H1 (cell line): ENCODE results near the gene SLC7A8. TPM values are rescaled to one million over a fixed set of nuclear protein-coding genes. Genes with fewer than 3 reads are reported as not detected.

Experiments used
- EP300 ChIP-seq, 2 experiments: IDR thresholded peaks; 1 replicate in 1 of 2; 2 replicates in 1 of 2; pipeline ENCODE4 v1.6.1; 2011 to 2012; ENCODE audit warnings: low read depth in 2 of 2, low read length in 2 of 2, mild to moderate bottlenecking in 2 of 2, borderline replicate concordance in 1 of 2, inconsistent platforms in 1 of 2, moderate library complexity in 1 of 2
- GABPA ChIP-seq: IDR thresholded peaks from 2 replicates; pipeline ENCODE4 v1.6.1; 2011; ENCODE audit warnings: mild to moderate bottlenecking, low read length, moderate library complexity, borderline replicate concordance; ENCODE audit not compliant: insufficient read depth
- GTF2F1 ChIP-seq: IDR thresholded peaks from 2 replicates; pipeline ENCODE4 v1.6.1; 2012; ENCODE audit warnings: low read depth, low read length, improper control_type of control experiment, borderline replicate concordance
- MAFK ChIP-seq: IDR thresholded peaks from 2 replicates; pipeline ENCODE4 v1.6.1; 2012; ENCODE audit warnings: low read depth, mild to moderate bottlenecking, improper control_type of control experiment, low read length
- NANOG ChIP-seq: IDR thresholded peaks from 2 replicates; pipeline ENCODE4 v1.6.1; 2011; ENCODE audit warnings: low read length, low read depth, mild to moderate bottlenecking, inconsistent platforms; ENCODE audit not compliant: insufficient read depth, poor library complexity, severe bottlenecking
- RFX5 ChIP-seq: IDR thresholded peaks from 2 replicates; pipeline ENCODE4 v1.6.1; 2011; ENCODE audit warnings: low read depth, low read length, improper control_type of control experiment, borderline replicate concordance
- SP1 ChIP-seq: IDR thresholded peaks from 2 replicates; pipeline ENCODE4 v1.6.1; 2011; ENCODE audit warnings: low read depth, low read length
- polyA plus RNA-seq, 7 experiments: library from polyadenylated mRNA; depleted of rRNA in 3 of 7; stranded (reverse) in 5 of 7; unstranded in 2 of 7; fragments of >200 nt in 5 of 7; fragments of 200-250 nt in 2 of 7; gene quantifications; 1 replicate in 5 of 7; 2 replicates in 1 of 7; 4 replicates in 1 of 7; pipeline versions ENCODE4 v1.2.1 to v1.2.3, GENCODE V29; 2011 to 2013; ENCODE audit warnings: missing spikeins in 2 of 7, mixed read lengths in 2 of 7
- total RNA-seq: library from RNA; stranded (reverse); fragmentation: NEBNext Ultra II Directional; extraction: Animal tissue kit (Norgen Biotek cat#: 25700); gene quantifications from 2 replicates; pipeline ENCODE4 v1.2.1, GENCODE V29; 2021
- TF ChIP-seq, protein P1 (sequence below): fragments of 300-600 bp; sonication (generic); IDR thresholded peaks from 2 replicates; pipeline ENCODE4 v1.7.1; 2012; ENCODE audit warnings: low read length, moderate library complexity, mild to moderate bottlenecking, inconsistent platforms; ENCODE audit not compliant: insufficient replicate concordance
- TF ChIP-seq, protein P2 (sequence below): IDR thresholded peaks from 2 replicates; pipeline ENCODE4 v1.6.1; 2012; ENCODE audit warnings: inconsistent platforms

SLC7A8 gene
- total and polyA plus RNA-seq, 2 of the 8 experiments (the other 6 are each of a cell fraction or from before 2014, with no cell fraction given): 182 to 204 TPM

DNA sequence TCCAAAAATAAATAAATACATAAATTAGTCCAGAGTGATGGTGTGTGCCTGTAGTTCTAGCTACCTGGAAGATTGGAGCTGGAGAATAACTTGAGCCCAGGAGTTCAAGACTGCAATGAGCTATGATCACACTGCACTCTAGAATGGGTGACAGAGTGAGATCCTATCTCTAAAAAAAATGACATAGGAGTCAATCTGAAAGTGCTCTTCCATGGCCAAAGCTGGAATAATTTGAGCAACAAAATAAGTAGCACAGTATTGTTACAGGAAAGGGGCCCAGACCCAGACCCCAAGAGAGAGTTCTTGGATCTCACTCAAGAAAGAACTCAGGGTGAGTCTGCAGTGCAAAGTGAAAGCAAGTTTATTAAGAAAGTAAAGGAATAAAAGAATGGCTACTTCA is 24.9 kb upstream of the SLC7A8 start (continued):
- TF ChIP-seq, protein P1, sequence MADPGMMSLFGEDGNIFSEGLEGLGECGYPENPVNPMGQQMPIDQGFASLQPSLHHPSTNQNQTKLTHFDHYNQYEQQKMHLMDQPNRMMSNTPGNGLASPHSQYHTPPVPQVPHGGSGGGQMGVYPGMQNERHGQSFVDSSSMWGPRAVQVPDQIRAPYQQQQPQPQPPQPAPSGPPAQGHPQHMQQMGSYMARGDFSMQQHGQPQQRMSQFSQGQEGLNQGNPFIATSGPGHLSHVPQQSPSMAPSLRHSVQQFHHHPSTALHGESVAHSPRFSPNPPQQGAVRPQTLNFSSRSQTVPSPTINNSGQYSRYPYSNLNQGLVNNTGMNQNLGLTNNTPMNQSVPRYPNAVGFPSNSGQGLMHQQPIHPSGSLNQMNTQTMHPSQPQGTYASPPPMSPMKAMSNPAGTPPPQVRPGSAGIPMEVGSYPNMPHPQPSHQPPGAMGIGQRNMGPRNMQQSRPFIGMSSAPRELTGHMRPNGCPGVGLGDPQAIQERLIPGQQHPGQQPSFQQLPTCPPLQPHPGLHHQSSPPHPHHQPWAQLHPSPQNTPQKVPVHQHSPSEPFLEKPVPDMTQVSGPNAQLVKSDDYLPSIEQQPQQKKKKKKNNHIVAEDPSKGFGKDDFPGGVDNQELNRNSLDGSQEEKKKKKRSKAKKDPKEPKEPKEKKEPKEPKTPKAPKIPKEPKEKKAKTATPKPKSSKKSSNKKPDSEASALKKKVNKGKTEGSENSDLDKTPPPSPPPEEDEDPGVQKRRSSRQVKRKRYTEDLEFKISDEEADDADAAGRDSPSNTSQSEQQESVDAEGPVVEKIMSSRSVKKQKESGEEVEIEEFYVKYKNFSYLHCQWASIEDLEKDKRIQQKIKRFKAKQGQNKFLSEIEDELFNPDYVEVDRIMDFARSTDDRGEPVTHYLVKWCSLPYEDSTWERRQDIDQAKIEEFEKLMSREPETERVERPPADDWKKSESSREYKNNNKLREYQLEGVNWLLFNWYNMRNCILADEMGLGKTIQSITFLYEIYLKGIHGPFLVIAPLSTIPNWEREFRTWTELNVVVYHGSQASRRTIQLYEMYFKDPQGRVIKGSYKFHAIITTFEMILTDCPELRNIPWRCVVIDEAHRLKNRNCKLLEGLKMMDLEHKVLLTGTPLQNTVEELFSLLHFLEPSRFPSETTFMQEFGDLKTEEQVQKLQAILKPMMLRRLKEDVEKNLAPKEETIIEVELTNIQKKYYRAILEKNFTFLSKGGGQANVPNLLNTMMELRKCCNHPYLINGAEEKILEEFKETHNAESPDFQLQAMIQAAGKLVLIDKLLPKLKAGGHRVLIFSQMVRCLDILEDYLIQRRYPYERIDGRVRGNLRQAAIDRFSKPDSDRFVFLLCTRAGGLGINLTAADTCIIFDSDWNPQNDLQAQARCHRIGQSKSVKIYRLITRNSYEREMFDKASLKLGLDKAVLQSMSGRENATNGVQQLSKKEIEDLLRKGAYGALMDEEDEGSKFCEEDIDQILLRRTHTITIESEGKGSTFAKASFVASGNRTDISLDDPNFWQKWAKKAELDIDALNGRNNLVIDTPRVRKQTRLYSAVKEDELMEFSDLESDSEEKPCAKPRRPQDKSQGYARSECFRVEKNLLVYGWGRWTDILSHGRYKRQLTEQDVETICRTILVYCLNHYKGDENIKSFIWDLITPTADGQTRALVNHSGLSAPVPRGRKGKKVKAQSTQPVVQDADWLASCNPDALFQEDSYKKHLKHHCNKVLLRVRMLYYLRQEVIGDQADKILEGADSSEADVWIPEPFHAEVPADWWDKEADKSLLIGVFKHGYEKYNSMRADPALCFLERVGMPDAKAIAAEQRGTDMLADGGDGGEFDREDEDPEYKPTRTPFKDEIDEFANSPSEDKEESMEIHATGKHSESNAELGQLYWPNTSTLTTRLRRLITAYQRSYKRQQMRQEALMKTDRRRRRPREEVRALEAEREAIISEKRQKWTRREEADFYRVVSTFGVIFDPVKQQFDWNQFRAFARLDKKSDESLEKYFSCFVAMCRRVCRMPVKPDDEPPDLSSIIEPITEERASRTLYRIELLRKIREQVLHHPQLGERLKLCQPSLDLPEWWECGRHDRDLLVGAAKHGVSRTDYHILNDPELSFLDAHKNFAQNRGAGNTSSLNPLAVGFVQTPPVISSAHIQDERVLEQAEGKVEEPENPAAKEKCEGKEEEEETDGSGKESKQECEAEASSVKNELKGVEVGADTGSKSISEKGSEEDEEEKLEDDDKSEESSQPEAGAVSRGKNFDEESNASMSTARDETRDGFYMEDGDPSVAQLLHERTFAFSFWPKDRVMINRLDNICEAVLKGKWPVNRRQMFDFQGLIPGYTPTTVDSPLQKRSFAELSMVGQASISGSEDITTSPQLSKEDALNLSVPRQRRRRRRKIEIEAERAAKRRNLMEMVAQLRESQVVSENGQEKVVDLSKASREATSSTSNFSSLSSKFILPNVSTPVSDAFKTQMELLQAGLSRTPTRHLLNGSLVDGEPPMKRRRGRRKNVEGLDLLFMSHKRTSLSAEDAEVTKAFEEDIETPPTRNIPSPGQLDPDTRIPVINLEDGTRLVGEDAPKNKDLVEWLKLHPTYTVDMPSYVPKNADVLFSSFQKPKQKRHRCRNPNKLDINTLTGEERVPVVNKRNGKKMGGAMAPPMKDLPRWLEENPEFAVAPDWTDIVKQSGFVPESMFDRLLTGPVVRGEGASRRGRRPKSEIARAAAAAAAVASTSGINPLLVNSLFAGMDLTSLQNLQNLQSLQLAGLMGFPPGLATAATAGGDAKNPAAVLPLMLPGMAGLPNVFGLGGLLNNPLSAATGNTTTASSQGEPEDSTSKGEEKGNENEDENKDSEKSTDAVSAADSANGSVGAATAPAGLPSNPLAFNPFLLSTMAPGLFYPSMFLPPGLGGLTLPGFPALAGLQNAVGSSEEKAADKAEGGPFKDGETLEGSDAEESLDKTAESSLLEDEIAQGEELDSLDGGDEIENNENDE: no peak
- TF ChIP-seq RFX5: no peak
- no peak for TF ChIP-seq GABPA
- no peak for TF ChIP-seq SP1
- TF ChIP-seq EP300 (IDR thresholded peaks at IDR 0.05; ENCODE audit: borderline replicate concordance in 1 of 2, low read depth in 2 of 2, low read length in 2 of 2): no peak
- TF ChIP-seq, protein P2, sequence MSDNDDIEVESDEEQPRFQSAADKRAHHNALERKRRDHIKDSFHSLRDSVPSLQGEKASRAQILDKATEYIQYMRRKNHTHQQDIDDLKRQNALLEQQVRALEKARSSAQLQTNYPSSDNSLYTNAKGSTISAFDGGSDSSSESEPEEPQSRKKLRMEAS: no peak
- TF ChIP-seq GTF2F1: no peak
- no peak for TF ChIP-seq MAFK
- TF ChIP-seq NANOG: no peak
